Islet of Langerhans (tissue), 1 donor: ENCODE data around the gene WDR5B.

ENCODE experiments used
- FAIRE-seq: peaks from one replicate; lab custom pipeline; 2011; peaks lifted over from hg19 to GRCh38; lab: Jason Lieb, UNC

WDR5B gene

DNA sequence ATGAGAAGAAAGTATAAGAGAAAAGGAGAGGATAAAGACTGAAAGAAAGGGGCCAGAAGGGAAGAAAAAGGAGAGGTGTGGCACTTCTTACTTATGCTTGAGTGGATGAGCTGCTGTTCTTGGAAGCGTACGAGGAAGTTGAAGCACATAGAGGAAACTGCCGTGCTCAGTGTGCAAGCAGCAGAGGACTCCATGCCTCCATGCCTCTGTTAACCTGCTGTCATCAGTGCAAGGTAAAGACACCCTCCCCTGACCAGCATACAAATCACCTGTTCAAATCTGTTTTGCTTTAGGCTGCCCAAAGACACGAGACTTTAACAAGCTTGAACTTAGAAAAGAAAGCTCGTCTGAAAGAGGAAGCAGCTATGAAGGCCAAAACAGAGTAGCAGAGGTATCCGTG lies 6.4 kb downstream of the WDR5B start:
- no peak for FAIRE-seq

DNA sequence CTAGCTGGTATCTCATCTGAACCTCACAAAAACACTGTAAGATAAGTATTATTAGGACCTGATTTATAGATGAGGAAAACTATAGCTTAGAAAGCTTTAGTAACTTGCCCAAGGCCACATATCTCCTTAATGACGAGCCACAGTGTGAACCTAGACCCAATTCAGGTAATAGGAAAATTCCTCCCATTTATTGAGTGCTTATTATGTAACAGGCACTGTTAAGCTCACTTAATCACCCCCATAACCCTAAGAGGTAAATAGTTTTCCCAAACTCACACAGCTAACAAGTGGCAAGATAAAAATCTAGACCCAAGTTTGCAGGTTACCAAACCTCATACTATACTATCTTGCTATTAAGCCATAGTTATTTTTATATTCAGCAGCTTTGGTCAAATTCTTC lies 7.9 kb downstream of the WDR5B start:
- no peak for FAIRE-seq

DNA sequence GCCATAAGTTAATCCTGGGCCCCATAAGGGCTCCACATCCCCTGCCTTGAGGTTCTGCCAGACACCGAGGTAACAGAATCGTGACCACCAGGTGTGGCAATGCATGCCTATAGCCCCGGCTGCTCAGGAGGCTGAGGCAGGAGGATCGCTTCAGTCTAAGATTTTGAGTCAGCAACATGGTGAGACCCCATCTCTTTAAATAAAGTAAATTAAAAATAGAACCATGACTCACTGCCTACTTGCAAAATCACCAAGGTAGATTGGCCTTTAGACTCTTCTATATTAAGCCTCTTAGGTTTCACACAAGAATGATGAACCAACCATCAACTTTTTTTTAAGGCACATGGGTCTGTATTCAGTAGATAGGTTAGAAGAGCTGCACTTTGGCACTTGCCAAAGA lies 9.7 kb downstream of the WDR5B start:
- FAIRE-seq: no peak

DNA sequence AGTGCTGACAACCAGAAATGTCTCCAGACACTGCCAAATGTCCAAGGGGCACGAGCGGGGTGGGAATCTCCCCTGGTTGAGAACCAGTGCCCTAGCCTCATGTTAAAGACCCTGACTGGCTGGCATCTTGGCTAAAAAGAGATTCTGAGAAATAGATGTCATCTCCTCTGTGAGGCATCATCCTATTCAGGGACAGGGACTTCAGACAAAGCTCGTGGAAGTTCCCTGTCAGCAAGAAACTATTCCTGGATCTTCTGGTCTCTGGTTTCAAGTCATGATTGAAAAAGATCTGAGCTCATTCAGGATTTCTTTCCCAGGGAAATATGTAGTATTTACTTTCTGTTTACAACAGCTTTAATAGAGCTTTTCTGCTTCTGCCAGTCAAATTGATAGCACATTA lies 10.8 kb downstream of the WDR5B start:
- no peak for FAIRE-seq

DNA sequence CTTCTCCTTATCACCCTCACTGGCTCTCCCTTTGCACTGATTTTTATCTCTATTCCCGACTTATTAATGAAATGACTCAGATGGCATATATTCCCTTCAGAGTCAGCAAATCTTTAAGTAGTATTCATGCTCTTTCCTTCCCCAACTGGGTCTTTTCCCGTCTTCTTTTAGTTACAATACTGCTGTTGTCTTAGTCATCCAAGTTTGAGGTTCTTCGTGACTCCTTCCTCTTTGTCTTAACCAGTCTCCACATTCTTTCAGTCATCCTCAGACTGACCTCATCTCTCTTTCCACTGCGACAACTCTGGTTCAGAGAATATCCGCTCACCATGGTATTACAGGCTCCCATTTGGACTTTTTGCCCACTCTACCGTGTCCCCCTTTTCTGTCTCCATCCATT lies 12.4 kb downstream of the WDR5B start:
- FAIRE-seq: no peak

DNA sequence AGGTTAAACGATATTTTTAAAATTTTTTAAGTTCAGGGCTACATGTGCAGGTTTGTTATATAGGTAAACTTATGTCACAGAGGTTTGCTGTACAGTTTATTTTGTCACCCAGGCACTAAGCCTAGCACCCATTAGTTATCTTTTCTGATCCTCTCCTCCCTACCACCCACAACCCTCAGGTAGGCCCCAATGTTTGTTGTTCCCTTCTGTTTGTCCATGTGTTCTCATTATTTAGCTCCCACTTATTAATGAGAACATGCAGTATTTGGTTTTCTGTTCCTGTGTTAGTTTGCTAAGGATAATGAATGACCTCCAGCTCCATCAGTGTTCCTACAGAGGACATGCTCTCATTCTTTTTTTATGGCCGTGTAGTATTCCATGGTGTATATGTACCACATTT lies 16.9 kb downstream of the WDR5B start:
- FAIRE-seq: no peak

DNA sequence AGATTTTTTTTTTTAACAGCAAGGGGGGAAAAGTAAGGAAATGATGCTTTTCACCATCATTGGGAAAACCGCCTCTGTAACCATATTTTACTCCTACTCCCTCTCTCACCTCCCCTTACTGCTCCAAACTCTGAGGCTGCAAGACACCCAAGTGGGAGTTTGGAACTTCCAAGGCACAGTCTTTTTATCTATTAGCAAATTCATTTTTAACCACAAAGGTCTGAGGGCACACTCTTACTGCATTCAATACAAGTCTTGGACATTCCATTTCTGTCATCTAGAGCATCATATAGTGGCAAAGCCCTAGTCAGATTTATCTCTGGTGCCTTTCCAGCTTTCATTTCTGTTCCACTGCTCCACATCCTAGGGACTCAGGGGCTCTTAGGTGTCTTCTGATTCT lies 18.7 kb downstream of the WDR5B start:
- no peak for FAIRE-seq

DNA sequence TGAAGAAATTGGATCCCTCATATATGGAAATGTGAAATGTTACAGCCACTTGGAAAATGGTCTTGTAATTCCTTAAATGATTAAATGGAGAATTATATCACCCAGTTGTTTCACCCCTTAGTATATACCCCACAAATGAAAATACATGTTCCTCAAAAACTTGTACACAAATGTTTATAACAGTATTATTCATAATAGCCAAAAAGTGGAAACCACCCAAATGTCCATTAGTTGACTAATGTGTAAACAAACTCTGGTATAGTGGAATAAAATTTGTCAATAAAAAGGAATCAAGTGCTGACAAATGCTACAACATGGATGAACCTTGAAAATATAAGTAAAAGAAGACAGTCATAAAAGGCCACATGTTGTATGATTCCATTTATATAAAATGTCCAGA lies 19.4 kb downstream of the WDR5B start:
- FAIRE-seq: no peak

DNA sequence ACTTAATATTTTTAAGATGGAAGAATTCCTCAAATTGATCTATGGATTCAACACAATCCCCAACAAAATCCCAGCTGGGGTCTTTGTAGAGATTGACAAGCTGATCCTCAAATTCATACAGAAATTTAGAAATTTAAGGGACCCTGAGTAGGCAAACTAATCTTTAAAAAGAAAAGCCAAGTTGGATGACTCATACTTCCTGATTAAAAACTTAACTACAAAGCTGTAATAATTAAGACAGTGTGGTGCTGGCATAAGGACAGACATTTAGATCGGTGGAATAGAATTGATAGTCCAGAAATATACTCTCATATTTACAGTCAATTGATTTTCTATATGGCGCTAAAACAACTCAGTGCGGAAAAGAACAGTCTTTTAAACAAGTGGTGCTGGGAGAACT lies 20.3 kb downstream of the WDR5B start:
- no peak for FAIRE-seq

DNA sequence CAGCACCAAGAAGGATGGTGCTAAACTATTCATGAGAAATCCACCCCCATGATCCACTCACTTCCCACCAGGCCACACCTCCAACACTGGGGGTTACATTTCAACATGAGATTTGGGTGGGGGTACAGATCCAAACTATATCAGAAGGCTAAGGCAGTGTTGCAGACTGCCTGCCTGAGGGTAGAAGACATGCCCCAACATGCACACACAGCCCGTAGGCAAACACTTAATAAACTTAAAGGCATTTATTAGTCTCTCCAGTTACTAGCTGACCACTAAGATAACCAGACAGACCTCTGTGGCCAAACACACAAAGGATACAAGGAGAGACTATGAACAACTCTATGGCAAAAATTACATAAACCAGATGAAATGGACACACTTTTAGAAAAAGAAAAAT lies 21.7 kb downstream of the WDR5B start:
- no peak for FAIRE-seq

DNA sequence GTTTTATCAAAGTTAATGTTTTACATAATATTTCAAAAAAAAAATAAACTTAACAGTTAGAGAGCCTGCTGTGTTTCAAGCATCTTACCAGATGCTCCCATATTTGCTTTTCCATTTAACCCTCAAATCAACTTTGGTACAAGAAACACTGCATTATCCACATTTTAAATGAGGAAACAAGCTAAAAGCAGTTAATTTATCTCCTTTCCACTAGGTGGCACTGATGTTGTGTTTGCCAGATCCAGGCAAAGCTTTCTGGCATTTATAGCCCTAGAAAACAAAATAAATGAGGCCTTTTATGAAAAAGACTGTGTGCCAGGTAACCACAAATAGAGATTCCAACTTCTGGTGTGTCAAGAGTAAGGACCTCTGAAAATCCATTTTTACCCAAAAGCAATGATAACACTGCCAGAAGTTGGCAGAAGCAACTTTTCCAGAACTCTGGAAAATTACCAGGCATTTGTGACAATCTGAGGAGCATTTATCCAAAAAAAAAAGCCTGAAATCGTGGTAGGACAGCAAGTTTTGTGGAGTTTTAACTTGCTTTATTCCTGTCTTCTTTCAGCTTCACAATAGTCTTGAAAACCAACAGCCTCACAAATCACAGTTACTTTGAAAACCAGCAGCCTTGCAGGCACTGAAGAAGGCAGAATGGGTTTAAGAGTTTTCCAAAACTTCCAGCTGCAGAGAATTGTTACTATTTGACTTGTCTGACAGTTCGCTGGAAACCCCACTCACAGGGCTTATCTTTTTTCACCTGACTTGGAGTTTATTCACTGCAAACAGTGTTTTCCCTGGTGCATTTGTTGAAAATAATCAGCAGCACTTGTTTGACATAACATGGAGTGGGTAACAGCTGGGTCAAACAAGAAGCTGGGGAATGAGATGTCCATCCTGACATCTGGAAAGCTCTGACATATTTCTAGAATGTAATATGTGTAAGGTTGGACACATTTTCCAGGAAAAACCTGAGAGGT lies 22.7 kb downstream of the WDR5B start:
- peak; percentile 98 for FAIRE-seq

DNA sequence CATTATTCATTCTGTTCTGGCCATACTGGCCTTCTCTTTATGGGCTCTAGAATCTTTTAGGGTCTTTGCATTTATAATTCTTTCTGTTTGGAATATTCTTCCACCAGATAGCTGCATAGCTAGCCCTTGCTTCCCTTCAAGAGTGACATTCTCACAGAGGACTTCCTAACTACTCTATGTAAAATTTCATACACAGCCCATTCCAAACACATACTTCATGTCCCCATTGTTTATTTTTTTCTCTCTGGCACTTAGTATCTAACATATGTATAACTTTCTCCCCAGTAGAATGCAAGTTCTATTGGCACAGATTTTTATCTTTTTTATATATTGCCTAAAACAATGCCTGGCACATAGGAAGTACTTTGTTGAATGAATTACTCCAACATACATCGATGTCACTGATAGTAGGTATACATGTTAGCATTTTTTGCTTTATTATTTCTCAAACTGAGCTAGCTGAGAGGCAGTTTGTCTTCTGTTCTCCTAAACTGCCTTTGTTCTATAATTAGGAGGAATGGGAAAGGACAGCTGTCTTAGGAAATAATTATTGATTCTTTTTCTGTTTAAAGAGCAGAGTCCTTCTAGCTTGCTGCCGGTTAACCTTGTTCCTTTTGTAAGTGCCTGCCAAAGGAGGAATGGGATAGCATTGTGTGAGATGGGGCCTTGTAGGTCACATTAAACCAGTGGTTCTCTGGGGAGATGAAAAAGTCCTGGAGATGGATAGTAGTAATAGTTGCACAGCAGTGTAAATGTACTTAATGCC lies 24.0 kb downstream of the WDR5B start:
- FAIRE-seq: no peak

DNA sequence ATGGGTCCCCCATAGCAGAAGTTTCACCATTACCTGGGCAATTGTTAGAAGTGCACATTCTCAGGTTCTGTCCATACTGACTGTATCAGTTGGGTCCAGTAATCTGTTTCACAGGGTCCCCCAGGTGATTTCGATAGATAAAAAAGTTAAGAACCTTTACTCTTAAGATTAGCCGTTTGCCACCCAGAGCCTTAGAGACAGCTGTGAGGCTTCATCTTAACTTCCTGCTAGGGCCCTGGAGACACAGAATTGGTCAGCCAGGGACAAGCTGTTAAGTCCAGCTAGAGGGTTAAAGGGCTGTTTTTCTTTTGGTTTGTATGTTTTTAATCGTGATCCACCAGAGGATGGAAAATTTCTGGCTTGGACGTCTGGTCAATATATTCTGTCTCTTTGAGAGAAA lies 25.2 kb downstream of the WDR5B start:
- no peak for FAIRE-seq

DNA sequence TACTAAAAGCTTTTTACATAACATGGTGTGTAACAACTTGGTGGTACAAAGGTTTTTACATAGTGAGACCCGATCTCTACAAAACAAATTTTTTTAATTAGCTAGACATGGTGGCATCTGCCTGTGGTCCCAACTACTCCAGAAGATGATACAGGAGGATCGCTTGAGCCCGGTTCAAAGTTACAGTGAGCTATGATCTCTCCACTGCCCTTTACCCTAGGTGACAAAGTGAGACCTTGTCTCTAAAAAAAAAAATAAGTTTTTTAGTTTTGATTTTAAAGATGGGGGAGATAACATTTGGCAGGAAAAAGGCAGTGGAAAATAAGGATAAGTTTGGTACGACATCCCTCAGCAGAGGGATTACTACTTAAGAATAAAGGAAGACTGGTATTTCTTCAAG lies 26.0 kb downstream of the WDR5B start:
- no peak for FAIRE-seq

DNA sequence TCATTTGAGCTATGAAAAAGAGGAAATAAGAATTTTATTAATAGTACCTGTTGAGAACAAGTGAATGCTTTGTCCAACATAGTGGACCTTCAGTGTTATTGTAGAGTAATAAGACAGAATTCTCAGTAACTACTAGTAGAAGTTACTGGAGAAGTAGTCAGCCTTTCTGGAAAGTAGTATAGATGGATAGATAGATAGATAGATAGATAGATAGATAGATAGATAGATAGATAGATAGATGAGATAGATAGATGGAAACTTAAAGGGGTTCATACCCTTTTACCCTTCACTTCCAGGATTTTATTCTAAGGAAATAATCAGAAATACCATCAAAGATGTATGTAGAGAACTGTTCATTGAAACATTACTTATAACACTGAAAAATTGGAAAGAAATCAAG lies 26.7 kb downstream of the WDR5B start:
- FAIRE-seq: no peak

DNA sequence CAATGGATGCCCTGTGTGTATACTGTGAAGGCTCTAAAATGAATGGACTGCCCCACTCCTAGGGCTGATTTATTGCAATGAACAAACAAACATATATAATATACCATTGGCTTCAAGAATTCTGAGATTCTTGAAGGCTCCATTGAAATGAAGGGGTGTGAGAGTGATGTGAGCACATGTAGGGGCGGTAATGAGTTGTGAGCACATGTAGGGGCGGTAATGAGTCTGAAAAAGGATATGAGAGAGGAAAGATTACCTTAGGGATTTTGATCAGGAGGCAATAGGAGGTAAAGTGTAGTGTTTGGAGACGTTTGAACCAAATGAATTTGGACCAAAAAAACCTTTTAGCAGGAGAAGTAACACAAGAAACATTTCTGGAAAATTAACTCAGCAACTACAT lies 28.2 kb downstream of the WDR5B start:
- no peak for FAIRE-seq

DNA sequence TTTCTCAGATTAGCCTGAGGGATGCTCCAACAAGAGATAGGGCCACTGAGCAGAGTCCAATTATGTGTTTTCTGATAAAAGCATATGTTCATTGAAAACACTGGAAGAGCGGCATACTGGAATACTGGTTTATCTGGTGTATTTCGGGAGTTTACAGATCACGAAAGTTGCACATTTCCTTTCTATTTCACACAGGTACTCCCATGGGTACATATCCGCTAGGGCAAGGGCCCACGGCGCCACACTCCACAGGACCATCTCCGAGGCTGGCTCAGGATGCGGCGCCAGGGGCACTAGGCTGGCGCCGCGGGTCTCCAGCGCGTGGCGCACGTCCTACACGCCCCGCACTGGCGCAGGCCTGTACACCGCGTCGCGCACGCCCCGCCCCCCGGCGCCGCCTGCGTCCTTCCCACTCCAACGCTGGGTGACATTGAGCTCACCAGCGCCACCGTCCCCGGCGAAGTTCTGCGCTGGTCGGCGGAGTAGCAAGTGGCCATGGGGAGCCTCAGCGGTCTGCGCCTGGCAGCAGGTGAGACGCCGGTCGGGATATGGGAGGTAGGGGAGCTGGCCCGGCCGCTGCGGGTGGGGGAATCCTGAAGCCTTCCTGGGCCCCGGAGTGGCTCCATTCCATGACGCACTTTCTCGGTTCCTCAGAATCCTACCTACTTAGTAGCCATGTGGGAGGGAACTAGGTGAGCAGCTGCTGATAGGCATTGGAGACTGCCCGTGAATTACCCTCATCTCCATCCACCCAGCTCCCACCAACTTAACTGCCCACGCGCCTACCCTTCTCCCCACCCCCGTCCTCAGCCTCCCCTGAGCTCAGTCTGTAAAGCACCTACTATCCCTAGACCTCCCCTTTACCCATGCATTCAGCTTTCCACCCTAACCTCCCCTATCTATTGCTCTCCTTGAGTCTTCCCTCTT lies 31.8 kb downstream of the WDR5B start, which contains the start of gene FAM162A:
Gene FAM162A, plus strand, starts transcription at position 412 of the 927 bp plus-strand sequence. Its CDS starts 84 bp downstream, at position 496.
- FAIRE-seq: no peak

DNA sequence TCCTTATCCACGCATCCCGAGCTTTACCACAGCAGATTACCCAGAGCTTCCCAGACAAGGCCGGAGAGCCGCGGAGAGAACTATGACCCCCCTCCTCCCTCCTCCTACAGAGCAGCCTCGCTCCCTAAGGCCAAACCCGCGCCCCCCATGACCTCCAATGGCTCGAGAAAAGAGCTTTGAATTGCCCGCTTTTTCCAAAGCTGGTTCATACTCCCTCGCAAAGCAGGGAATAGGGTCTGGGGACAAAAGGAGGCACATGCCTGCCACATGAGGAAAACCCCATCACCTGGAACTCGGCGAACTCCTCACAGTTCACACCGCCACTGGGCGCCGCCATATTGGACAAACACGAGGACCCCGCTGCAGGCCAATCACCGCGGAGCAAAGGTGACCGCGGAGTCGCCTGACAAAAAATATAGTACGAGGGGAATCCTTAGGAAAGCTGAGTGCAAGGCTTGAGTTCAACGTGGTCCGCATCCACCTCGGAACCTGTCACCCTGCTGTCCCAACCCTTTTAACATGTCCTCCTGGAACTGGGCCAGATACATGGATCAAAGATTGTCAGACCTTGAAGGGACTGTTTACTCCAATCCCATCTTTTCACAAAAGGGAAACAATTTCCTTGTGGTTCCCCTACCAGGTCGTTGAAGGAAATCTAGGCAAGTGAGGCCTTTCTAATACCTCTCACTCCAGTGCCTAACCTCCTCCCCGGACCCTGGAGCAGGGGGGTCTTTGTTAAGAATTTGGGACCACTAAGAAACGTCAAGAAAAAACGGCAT lies 32.8 kb downstream of the WDR5B start, which contains the start of gene MIX23:
Gene MIX23, minus strand, starts transcription at position 344 of the 779 bp plus-strand sequence. Its CDS starts 7 bp downstream, at position 337.
- FAIRE-seq: peak; percentile 90

DNA sequence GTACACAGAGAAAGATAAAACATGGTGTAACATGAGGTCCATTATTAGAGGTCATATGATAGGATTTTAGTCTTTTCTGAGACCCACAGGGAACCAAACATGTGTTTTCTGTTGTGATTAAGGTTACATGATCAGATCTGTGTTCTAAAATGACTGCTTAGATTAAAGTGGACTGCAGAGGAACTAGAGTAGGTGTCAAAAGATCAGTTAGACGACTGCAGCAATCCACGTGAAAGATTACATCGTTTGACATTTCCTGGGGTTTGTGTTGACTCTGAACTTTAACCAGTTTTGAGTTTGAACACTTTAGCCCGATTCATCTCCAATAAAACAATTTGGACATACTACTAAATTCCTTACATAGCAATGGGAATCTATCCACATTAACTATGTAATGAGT lies 37.9 kb downstream of the WDR5B start:
- FAIRE-seq: no peak

DNA sequence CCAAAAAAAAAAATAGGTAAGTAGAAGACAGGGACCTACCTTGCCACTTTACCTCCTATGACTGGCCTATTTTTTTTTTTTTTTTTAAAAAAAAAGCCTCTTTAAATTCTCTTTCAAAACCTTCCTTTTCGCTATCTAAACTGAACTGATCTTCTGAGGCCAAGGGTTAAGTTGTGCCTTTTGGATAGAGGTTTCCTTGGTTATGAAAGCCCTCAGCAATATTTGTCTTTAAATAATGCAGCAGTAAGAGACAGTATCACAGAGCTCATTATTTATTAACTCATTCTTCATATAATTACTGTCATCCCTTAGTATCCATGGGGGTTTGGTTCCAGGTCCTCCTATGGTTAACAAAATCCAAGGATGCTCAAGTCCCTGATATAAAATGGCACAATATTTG lies 41.8 kb downstream of the WDR5B start:
- FAIRE-seq: no peak

DNA sequence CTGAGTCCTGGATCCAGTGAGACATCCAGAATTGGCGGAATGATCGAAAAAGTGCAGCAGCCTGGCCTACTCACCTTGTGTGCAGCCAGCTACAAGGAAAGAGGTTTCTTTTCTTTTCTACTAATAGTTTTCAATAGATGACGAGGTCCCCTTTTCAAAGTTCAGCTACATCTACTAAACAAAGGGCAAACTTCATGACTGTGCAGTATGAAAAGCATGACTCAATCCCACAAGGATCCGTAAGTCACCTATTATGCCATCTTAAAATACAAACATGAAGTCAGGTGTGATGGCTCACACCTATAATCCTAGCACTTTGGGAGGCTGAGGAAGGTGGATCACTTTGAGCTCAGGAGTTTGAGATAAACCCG lies 49.5 kb downstream of the WDR5B start:
- no peak for FAIRE-seq
